HG03060 (cell line): ENCODE results near the gene TOLLIP.
"Not testable (repeated sequence)": the region's sequence is repeated elsewhere in the genome, so short reads cannot be mapped to it uniquely, and the experiment has no call there.

Experiments
- ATAC-seq: cut with Tn5 transposase; IDR thresholded peaks from one replicate; pipeline ENCODE4 v1.9.1; 2021; ENCODE audit warnings: low read depth, moderate number of reproducible peaks; ENCODE audit not compliant: unreplicated experiment

Gene TOLLIP

GRCh38 chr11:1267441-1268100 is 41.9 kb downstream of the TOLLIP start:
- ATAC-seq, result no peak

- ATAC-seq, result not testable (repeated sequence)
Observed at GRCh38 chr11:1266976-1267375, 42.5 kb downstream of the TOLLIP start.

GRCh38 chr11:1265480-1265879 is 44.0 kb downstream of the TOLLIP start:
- ATAC-seq, result not testable (repeated sequence)

- ATAC-seq, result not testable (repeated sequence)
Observed at GRCh38 chr11:1264444-1264843, 45.0 kb downstream of the TOLLIP start.

- no peak for ATAC-seq
Observed at GRCh38 chr11:1263010-1263409, 46.4 kb downstream of the TOLLIP start.

GRCh38 chr11:1262172-1263006 is 47.0 kb downstream of the TOLLIP start:
- no peak for ATAC-seq

GRCh38 chr11:1261241-1262071 is 48.0 kb downstream of the TOLLIP start:
- ATAC-seq, result no peak

GRCh38 chr11:1260620-1261019 is 48.8 kb downstream of the TOLLIP start:
- ATAC-seq, result no peak

GRCh38 chr11:1260023-1260501 is 49.4 kb downstream of the TOLLIP start:
- ATAC-seq, result no peak

GRCh38 chr11:1259561-1259960 is 49.9 kb downstream of the TOLLIP start:
- ATAC-seq, result no peak

- no peak for ATAC-seq
Observed at GRCh38 chr11:1259076-1259461, 50.4 kb downstream of the TOLLIP start.

GRCh38 chr11:1258401-1259075 is 50.9 kb downstream of the TOLLIP start:
- no peak for ATAC-seq

- no peak for ATAC-seq
Observed at GRCh38 chr11:1257916-1258315, 51.5 kb downstream of the TOLLIP start.

GRCh38 chr11:1257366-1257765 is 52.1 kb downstream of the TOLLIP start:
- ATAC-seq, result no peak

GRCh38 chr11:1256257-1257045 is 53.0 kb downstream of the TOLLIP start:
- ATAC-seq, result no peak

GRCh38 chr11:1255151-1255550 is 54.3 kb downstream of the TOLLIP start:
- no peak for ATAC-seq

- no peak for ATAC-seq
Observed at GRCh38 chr11:1254733-1255132, 54.7 kb downstream of the TOLLIP start.

- ATAC-seq, result no peak
Observed at GRCh38 chr11:1254086-1254648, 55.3 kb downstream of the TOLLIP start.

- ATAC-seq, result no peak
Observed at GRCh38 chr11:1253103-1253485, 56.3 kb downstream of the TOLLIP start.
